Panc1 (cell line): ENCODE measurements around the gene TRAF2.

ENCODE experiments used
- CTCF ChIP-seq: fragments of 450-650 bp; IDR thresholded peaks from 2 replicates; pipeline ENCODE4 v1.5.1; 2017; ENCODE audit warnings: mild to moderate bottlenecking
- REST ChIP-seq, 2 experiments: IDR thresholded peaks; 2 replicates each; pipeline ENCODE4 v1.6.1; 2011 to 2012; ENCODE audit warnings: low read depth in 2 of 2, control low read depth in 1 of 2, low read length in 1 of 2, mild to moderate bottlenecking in 1 of 2, moderate library complexity in 1 of 2; ENCODE audit not compliant: insufficient read depth in 1 of 2
- TCF7L2 ChIP-seq: IDR thresholded peaks from 2 replicates; pipeline ENCODE4 v1.6.1; 2011; ENCODE audit warnings: mild to moderate bottlenecking, low read depth, low read length, inconsistent platforms

GRCh38 chr9:136947028-136947891 lies 60.9 kb downstream of the TRAF2 start:
- TF ChIP-seq TCF7L2 (no peak), CTCF (no peak), REST (IDR thresholded peaks at IDR 0.05; ENCODE audit: insufficient read depth in 1 of 2, low read depth in 2 of 2, low read length in 1 of 2) (no peak)
